GM12878 (cell line): ENCODE measurements around the gene FHOD3. TPM values are rescaled to one million over a fixed set of nuclear protein-coding genes. Genes with fewer than 3 reads are reported as not detected.
A peak's percentile ranks its signal among the peaks of the same experiment; 100 is the strongest.

Experiments
- ATF7 ChIP-seq: fragments of 450-650 bp; IDR thresholded peaks from 2 replicates; pipeline ENCODE4 v1.6.1; 2016; ENCODE audit warnings: low read depth, mild to moderate bottlenecking
- BHLHE40 ChIP-seq, 2 experiments: fragments of 450-650 bp in 1 of 2; IDR thresholded peaks; 2 replicates each; pipeline ENCODE4 v1.6.1; 2011 to 2017; ENCODE audit warnings: low read depth in 2 of 2, borderline replicate concordance in 1 of 2, improper control_type of control experiment in 1 of 2, low read length in 1 of 2, mild to moderate bottlenecking in 1 of 2
- BRCA1 ChIP-seq: IDR thresholded peaks from 2 replicates; pipeline ENCODE4 v1.6.1; 2011; ENCODE audit warnings: low read depth, low read length, improper control_type of control experiment
- CBFB ChIP-seq: IDR thresholded peaks from 2 replicates; pipeline ENCODE4 v1.6.1; 2016; ENCODE audit warnings: antibody characterized with exemption, low read depth
- CBX3 ChIP-seq: fragments of 200-600 bp; sonication (generic); IDR thresholded peaks from 2 replicates; pipeline ENCODE4 v1.6.1; 2016; ENCODE audit warnings: low read depth, borderline replicate concordance
- CHD2 ChIP-seq: IDR thresholded peaks from 2 replicates; pipeline ENCODE4 v1.6.1; 2011; ENCODE audit warnings: low read depth, low read length, improper control_type of control experiment, borderline replicate concordance
- DPF2 ChIP-seq: fragments of 450-650 bp; IDR thresholded peaks from 2 replicates; pipeline ENCODE4 v1.6.1; 2017; ENCODE audit warnings: mild to moderate bottlenecking
- EGR1 ChIP-seq, 2 experiments: IDR thresholded peaks; 1 replicate in 1 of 2; 2 replicates in 1 of 2; pipeline ENCODE4 v1.6.1; 2011 to 2012; ENCODE audit warnings: low read depth in 2 of 2, low read length in 2 of 2, borderline replicate concordance in 1 of 2, mild to moderate bottlenecking in 1 of 2, moderate library complexity in 1 of 2
- GABPA ChIP-seq: IDR thresholded peaks from 2 replicates; pipeline ENCODE4 v1.6.1; 2014; ENCODE audit warnings: antibody characterized with exemption, low read depth, mild to moderate bottlenecking, inconsistent platforms
- IKZF1 ChIP-seq: fragments of 450-650 bp; conservative IDR thresholded peaks from 2 replicates; pipeline ENCODE4 v1.6.1; 2017; ENCODE audit warnings: antibody characterized with exemption, mild to moderate bottlenecking
- IKZF2 ChIP-seq, 2 experiments: fragments of 450-650 bp; IDR thresholded peaks; 2 replicates each; pipeline ENCODE4 v1.6.1; 2017; ENCODE audit warnings: mild to moderate bottlenecking in 2 of 2, moderate library complexity in 2 of 2
- IRF4 ChIP-seq: IDR thresholded peaks from 2 replicates; pipeline ENCODE4 v1.6.1; 2011; ENCODE audit warnings: low read depth, low read length
- MLLT1 ChIP-seq: fragments of 450-650 bp; IDR thresholded peaks from 2 replicates; pipeline ENCODE4 v1.6.1; 2016; ENCODE audit warnings: mild to moderate bottlenecking
- NFIC ChIP-seq: IDR thresholded peaks from 2 replicates; pipeline ENCODE4 v1.6.1; 2012; ENCODE audit warnings: low read depth, mild to moderate bottlenecking, inconsistent platforms, low read length, moderate library complexity
- NR2F1 ChIP-seq: fragments of 450-650 bp; conservative IDR thresholded peaks from 2 replicates; pipeline ENCODE4 v1.6.1; 2017; ENCODE audit warnings: mild to moderate bottlenecking
- PAX5 ChIP-seq: IDR thresholded peaks from 2 replicates; pipeline ENCODE4 v1.6.1; 2011; ENCODE audit warnings: low read depth, low read length, borderline replicate concordance
- PBX3 ChIP-seq: IDR thresholded peaks from 2 replicates; pipeline ENCODE4 v1.6.1; 2011; ENCODE audit warnings: mild to moderate bottlenecking, low read depth, low read length, moderate library complexity; ENCODE audit not compliant: insufficient replicate concordance
- PKNOX1 ChIP-seq: fragments of 450-650 bp; IDR thresholded peaks from 2 replicates; pipeline ENCODE4 v1.6.1; 2016; ENCODE audit warnings: mild to moderate bottlenecking
- RUNX3 ChIP-seq: IDR thresholded peaks from 2 replicates; pipeline ENCODE4 v1.6.1; 2012; ENCODE audit warnings: low read length, inconsistent platforms
- SPI1 ChIP-seq: IDR thresholded peaks from 2 replicates; pipeline ENCODE4 v1.6.1; 2011; ENCODE audit warnings: low read depth, mild to moderate bottlenecking, low read length, moderate library complexity, borderline replicate concordance; ENCODE audit not compliant: insufficient read depth
- SRF ChIP-seq, 2 experiments: IDR thresholded peaks; 2 replicates each; pipeline ENCODE4 v1.6.1; 2011; ENCODE audit warnings: low read depth in 2 of 2, low read length in 2 of 2, mild to moderate bottlenecking in 1 of 2, moderate library complexity in 1 of 2
- TCF7 ChIP-seq: IDR thresholded peaks from 2 replicates; pipeline ENCODE4 v1.6.1; 2014; ENCODE audit warnings: antibody characterized with exemption, borderline replicate concordance
- ZBTB40 ChIP-seq: fragments of 450-650 bp; IDR thresholded peaks from 2 replicates; pipeline ENCODE4 v1.6.1; 2016; ENCODE audit warnings: mild to moderate bottlenecking, moderate library complexity, borderline replicate concordance
- ZNF24 ChIP-seq: fragments of 450-650 bp; IDR thresholded peaks from 2 replicates; pipeline ENCODE4 v1.6.1; 2017; ENCODE audit warnings: antibody characterized with exemption, mild to moderate bottlenecking
- ZNF622 ChIP-seq: fragments of 450-650 bp; IDR thresholded peaks from 2 replicates; pipeline ENCODE4 v1.6.1; 2017; ENCODE audit warnings: mild to moderate bottlenecking, inconsistent platforms
- polyA plus RNA-seq, 11 experiments: library from polyadenylated mRNA; depleted of rRNA in 4 of 11; unstranded in 6 of 11; stranded (reverse) in 5 of 11; fragments of >200 nt; fragmentation: Nextera tagmentation in 4 of 11; fragmentation: Illumina TruSeq in 1 of 11; extraction: Ambion mirVana in 4 of 11; extraction: Trizol in 1 of 11; gene quantifications; 1 replicate in 1 of 11; 2 replicates in 10 of 11; pipeline versions ENCODE4 v1.2.1 to v1.2.3, GENCODE V29; 2011 to 2016; ENCODE audit warnings: inconsistent platforms in 2 of 11, missing spikeins in 2 of 11, low read depth in 1 of 11
- total RNA-seq, 4 experiments: library from RNA; depleted of rRNA in 3 of 4; stranded (reverse); fragments of >200 nt in 3 of 4; fragmentation: Illumina TruSeq in 1 of 4; extraction: Trizol in 1 of 4; gene quantifications; 2 replicates each; pipeline versions ENCODE4 v1.2.1 to v1.2.3, GENCODE V29; 2013 to 2021

Gene FHOD3
- total and polyA plus RNA-seq, 10 of the 15 experiments (the other 5 are each of a cell fraction or from before 2014, with no cell fraction given): 0.77 to 26.7 (median 10.4) TPM

DNA sequence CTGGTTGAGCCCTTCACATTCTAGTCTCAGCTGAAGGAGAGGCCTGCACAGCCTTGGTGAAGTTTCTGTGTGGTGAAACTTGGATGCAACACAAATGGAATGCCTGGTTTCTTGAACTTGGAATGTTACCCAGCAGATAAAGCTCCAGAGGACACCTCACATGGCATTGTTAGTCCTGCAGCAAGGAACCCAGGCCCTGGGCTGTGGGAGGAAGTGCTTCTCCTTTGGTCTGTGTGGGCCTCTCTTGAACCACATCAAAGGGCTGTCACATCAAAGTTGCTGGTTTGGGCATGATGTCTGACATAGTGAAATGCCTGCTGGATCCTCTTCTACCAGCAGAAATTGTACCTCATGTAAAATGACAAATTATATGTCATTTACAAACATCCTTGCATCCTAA lies 198.5 kb downstream of the FHOD3 start (continued):
- TF ChIP-seq SPI1 (peak; percentile 94), NFIC (peak; percentile 38; the same call in 1 of the 2 replicates), NR2F1 (peak; percentile 38; the same call in 1 of the 2 replicates), CBFB (peak; percentile 87), ZNF622 (no peak), IKZF2 (IDR thresholded peaks at IDR 0.05) (peak; percentile 81), ZBTB40 (no peak), CBX3 (no peak), PAX5 (peak; percentile 27; the same call in 1 of the 2 replicates), PKNOX1 (peak; percentile 94), BRCA1 (no peak), PBX3 (peak; percentile 86), TCF7 (peak; percentile 100), MLLT1 (0 out of 2 replicates have a peak, but pooled peaks have one; percentile 37), GABPA (no peak), BHLHE40 (IDR thresholded peaks at IDR 0.05; ENCODE audit: borderline replicate concordance in 1 of 2, low read depth in 2 of 2, low read length in 1 of 2) (peak in 1 of 2 experiments; percentile 64; a peak in 1 of 4 replicates), ZNF24 (0 out of 2 replicates have a peak, but pooled peaks have one; percentile 25), IKZF1 (peak; percentile 85), EGR1 (IDR thresholded peaks at IDR 0.05; ENCODE audit: borderline replicate concordance in 1 of 2, low read depth in 2 of 2, low read length in 2 of 2) (no peak), CHD2 (0 out of 2 replicates have a peak, but pooled peaks have one; percentile 24), SRF (IDR thresholded peaks at IDR 0.05; ENCODE audit: low read depth in 2 of 2, low read length in 2 of 2) (no peak), ATF7 (peak; percentile 27; the same call in 1 of the 2 replicates), IRF4 (peak; percentile 43; the same call in 1 of the 2 replicates), DPF2 (peak; percentile 75; the same call in 1 of the 2 replicates), RUNX3 (peak; percentile 97)
